Measurements from ENCODE around the gene MAP3K20. TPM values are rescaled to one million over a fixed set of nuclear protein-coding genes. Genes with fewer than 3 reads are reported as not detected.
"Not testable (repeated sequence)": the region's sequence is repeated elsewhere in the genome, so short reads cannot be mapped to it uniquely, and the experiment has no call there.

The MAP3K20 gene
- total RNA-seq, 1 experiment from 2014 or later: 40.0 TPM

DNA sequence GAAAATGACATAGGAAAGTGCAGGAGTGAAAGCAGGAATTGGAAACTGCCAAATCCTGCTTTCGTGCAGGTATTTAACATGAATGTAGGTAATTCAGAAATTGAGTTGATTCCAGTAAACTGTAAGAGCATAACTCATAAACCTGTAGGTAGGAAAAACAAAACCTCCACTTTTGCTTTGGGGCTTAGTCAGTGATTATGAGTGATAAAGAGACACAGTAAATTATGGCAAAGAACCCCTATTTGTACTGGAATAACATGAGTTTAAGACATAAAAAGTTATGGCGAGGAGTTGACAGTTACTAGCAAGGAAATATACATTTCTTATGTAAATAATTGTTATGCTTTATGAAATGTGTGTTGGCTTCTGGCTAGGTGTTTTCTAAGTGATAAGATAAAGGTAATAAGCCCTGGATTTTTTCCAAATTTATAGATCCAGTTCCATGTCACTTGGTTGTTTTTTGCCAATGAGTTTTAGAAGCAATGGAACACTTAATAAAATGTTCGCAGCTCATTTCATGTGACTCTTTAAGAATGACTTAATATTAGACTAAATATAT is 17.3 kb downstream of the MAP3K20 start:
- ChIA-PET CTCF (interaction anchor here (1.1 kb wide), 1 partner anchor 117 kb away, joined by 3 read pairs; no protein-coding TSS in a partner anchor), POLR2A (ENCODE audit: low non-redundant PET) (no interaction called here)
- Histone ChIP-seq H3K27ac (ENCODE audit: low read depth, low read length, poor library complexity, severe bottlenecking) (no peak overlapping the region), H3K36me3 (ENCODE audit: insufficient read depth, low read length, poor library complexity, severe bottlenecking) (peaks cover 6% of the 10 kb centered on the region), H3K9me3 (ENCODE audit: low read depth, low read length, poor library complexity, severe bottlenecking) (no peaks in the 10 kb centered on the region), H3K4me3 (ENCODE audit: low read depth, low read length, poor library complexity, severe bottlenecking) (no peak overlapping the region), H3K4me1 (ENCODE audit: insufficient read depth, low read length, poor library complexity, severe bottlenecking) (peaks cover 12% of the 10 kb centered on the region), H3K27me3 (replicated peaks; ENCODE audit: insufficient read depth, low read depth, low read length, poor library complexity) (no peaks in the 10 kb centered on the region)
- no peak for DNase-seq (ENCODE audit: low spot score)
- intact Hi-C loops (cut with micrococcal nuclease; ENCODE audit: unreplicated experiment): no loop called here
- TF ChIP-seq, protein P1, sequence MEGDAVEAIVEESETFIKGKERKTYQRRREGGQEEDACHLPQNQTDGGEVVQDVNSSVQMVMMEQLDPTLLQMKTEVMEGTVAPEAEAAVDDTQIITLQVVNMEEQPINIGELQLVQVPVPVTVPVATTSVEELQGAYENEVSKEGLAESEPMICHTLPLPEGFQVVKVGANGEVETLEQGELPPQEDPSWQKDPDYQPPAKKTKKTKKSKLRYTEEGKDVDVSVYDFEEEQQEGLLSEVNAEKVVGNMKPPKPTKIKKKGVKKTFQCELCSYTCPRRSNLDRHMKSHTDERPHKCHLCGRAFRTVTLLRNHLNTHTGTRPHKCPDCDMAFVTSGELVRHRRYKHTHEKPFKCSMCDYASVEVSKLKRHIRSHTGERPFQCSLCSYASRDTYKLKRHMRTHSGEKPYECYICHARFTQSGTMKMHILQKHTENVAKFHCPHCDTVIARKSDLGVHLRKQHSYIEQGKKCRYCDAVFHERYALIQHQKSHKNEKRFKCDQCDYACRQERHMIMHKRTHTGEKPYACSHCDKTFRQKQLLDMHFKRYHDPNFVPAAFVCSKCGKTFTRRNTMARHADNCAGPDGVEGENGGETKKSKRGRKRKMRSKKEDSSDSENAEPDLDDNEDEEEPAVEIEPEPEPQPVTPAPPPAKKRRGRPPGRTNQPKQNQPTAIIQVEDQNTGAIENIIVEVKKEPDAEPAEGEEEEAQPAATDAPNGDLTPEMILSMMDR (conservative IDR thresholded peaks at IDR 0.05; ENCODE audit: low read depth, low read length): no peak
- no peak for TF ChIP-seq EZH2 (IDR thresholded peaks at IDR 0.05; ENCODE audit: borderline replicate concordance, low read depth, low read length, poor library complexity, severe bottlenecking)
- no TSS peak for BruUV-seq (replicated peaks)

DNA sequence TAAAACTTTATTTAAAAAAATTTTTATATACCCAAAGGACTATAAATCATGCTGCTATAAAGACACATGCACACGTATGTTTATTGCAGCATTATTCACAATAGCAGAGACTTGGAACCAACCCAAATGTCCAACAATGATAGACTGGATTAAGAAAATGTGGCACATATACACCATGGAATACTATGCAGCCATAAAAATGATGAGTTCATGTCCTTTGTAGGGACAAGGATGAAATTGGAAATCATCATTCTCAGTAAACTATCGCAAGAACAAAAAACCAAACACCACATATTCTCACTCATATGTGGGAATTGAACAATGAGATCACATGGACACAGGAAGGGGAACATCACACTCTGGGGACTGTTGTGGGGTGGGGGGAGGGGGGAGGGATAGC is 18.0 kb downstream of the MAP3K20 start:
- peaks cover 12% of the 10 kb centered on the region for H3K4me1 ChIP-seq (ENCODE audit: insufficient read depth, low read length, poor library complexity, severe bottlenecking)
- BruUV-seq (replicated peaks); H3K36me3 ChIP-seq (ENCODE audit: insufficient read depth, low read length, poor library complexity, severe bottlenecking); H3K27me3 ChIP-seq (replicated peaks; ENCODE audit: insufficient read depth, low read depth, low read length, poor library complexity); POLR2A ChIA-PET (ENCODE audit: low non-redundant PET); H3K27ac ChIP-seq (ENCODE audit: low read depth, low read length, poor library complexity, severe bottlenecking); CTCF ChIA-PET; DNase-seq (ENCODE audit: low spot score); H3K4me3 ChIP-seq (ENCODE audit: low read depth, low read length, poor library complexity, severe bottlenecking); H3K9me3 ChIP-seq (ENCODE audit: low read depth, low read length, poor library complexity, severe bottlenecking); intact Hi-C loops (cut with micrococcal nuclease; ENCODE audit: unreplicated experiment): not testable (repeated sequence)

DNA sequence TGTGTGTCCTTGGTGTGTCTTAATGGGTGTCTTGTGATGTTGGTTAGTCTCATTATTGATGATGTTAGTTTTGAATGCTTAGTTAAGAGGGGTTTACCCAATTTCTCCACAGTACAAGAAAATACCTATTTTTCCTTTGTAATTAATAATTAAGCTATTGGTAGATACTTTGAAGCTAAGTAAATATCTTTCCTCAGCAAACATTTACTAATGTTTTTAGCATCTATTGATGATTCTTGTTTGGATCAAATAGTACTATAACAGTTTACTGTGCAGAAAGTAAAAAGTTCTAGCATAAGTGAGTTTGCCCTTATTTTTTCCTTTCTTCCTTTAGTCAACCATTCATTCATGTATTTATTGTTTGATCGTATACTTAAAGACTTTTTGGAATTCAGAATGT is 19.1 kb downstream of the MAP3K20 start:
- Histone ChIP-seq H3K4me1 (ENCODE audit: insufficient read depth, low read length, poor library complexity, severe bottlenecking) (peaks cover 12% of the 10 kb centered on the region), H3K9me3 (ENCODE audit: low read depth, low read length, poor library complexity, severe bottlenecking) (no peaks in the 10 kb centered on the region), H3K4me3 (ENCODE audit: low read depth, low read length, poor library complexity, severe bottlenecking) (no peak overlapping the region), H3K36me3 (ENCODE audit: insufficient read depth, low read length, poor library complexity, severe bottlenecking) (peaks cover 6% of the 10 kb centered on the region), H3K27me3 (replicated peaks; ENCODE audit: insufficient read depth, low read depth, low read length, poor library complexity) (no peaks in the 10 kb centered on the region), H3K27ac (ENCODE audit: low read depth, low read length, poor library complexity, severe bottlenecking) (no peak overlapping the region)
- no peak for DNase-seq (ENCODE audit: low spot score)
- ChIA-PET CTCF (no interaction called here), POLR2A (ENCODE audit: low non-redundant PET) (no interaction called here)
- intact Hi-C loops (cut with micrococcal nuclease; ENCODE audit: unreplicated experiment): no loop called here
- BruUV-seq (replicated peaks): no TSS peak
- no peak for TF ChIP-seq EZH2 (IDR thresholded peaks at IDR 0.05; ENCODE audit: borderline replicate concordance, low read depth, low read length, poor library complexity, severe bottlenecking)
- TF ChIP-seq, protein P1 (conservative IDR thresholded peaks at IDR 0.05; ENCODE audit: low read depth, low read length): no peak

DNA sequence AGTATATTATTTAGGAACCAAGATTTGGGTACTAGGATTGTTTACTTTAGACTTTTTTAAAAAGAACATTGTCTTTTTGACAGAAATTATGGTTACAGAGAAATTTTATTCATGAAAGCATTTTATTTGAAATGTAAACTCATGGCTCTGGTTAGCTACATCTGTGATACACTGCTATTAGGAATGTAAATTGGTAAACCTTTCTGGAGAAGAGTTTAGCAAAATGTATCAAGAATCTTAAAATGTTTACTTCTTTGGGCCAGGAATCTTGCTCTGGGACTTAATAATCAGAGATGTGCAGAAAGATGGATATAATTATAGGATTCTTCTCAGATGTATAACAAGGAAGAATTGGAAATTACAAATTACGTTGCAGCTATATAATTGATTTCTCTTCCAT is 19.7 kb downstream of the MAP3K20 start:
- CTCF ChIA-PET: no interaction called here
- POLR2A ChIA-PET (ENCODE audit: low non-redundant PET): no interaction called here
- Histone ChIP-seq H3K4me1 (ENCODE audit: insufficient read depth, low read length, poor library complexity, severe bottlenecking) (peaks cover 12% of the 10 kb centered on the region), H3K27me3 (replicated peaks; ENCODE audit: insufficient read depth, low read depth, low read length, poor library complexity) (no peaks in the 10 kb centered on the region), H3K9me3 (ENCODE audit: low read depth, low read length, poor library complexity, severe bottlenecking) (no peaks in the 10 kb centered on the region), H3K4me3 (ENCODE audit: low read depth, low read length, poor library complexity, severe bottlenecking) (no peak overlapping the region), H3K27ac (ENCODE audit: low read depth, low read length, poor library complexity, severe bottlenecking) (no peak overlapping the region), H3K36me3 (ENCODE audit: insufficient read depth, low read length, poor library complexity, severe bottlenecking) (peaks cover 6% of the 10 kb centered on the region)
- intact Hi-C loops (cut with micrococcal nuclease; ENCODE audit: unreplicated experiment): no loop called here
- TF ChIP-seq EZH2 (IDR thresholded peaks at IDR 0.05; ENCODE audit: borderline replicate concordance, low read depth, low read length, poor library complexity, severe bottlenecking): no peak
- TF ChIP-seq, protein P1 (conservative IDR thresholded peaks at IDR 0.05; ENCODE audit: low read depth, low read length): no peak
- BruUV-seq (replicated peaks): no TSS peak
- DNase-seq (ENCODE audit: low spot score): no peak

All from A673 (cell line).